Suprapubic skin (tissue), 4 donors: ENCODE measurements around the gene RAB11B.

Experiments used
- CTCF ChIP-seq, 2 donors: fragments of 200-600 bp in 1 of 2; fragments of 450-650 bp in 1 of 2; sonication (generic) in 1 of 2; IDR thresholded peaks; one replicate each; pipeline ENCODE4 v1.5.1; 2016 to 2019; ENCODE audit warnings: antibody characterized with exemption in 2 of 2, mild to moderate bottlenecking in 1 of 2, moderate library complexity in 1 of 2
- EP300 ChIP-seq: sonication (generic); formaldehyde crosslinking; IDR thresholded peaks from one replicate; pipeline ENCODE4 v1.6.1; 2017; ENCODE audit warnings: antibody characterized with exemption
- POLR2A ChIP-seq, 2 donors: fragments of 450-650 bp; IDR thresholded peaks; one replicate each; pipeline ENCODE4 v1.6.1; 2017; ENCODE audit warnings: antibody characterized with exemption in 2 of 2, mild to moderate bottlenecking in 2 of 2, moderate library complexity in 2 of 2
- POLR2AphosphoS5 ChIP-seq, 3 donors: sonication (generic); formaldehyde crosslinking; IDR thresholded peaks; one replicate each; pipeline ENCODE4 v1.6.1; 2017; ENCODE audit warnings: antibody characterized with exemption in 3 of 3

GRCh38 chr19:8342684-8343482 is 47.3 kb upstream of the RAB11B start, which contains the start of gene KANK3:
- TF ChIP-seq CTCF (IDR thresholded peaks at IDR 0.05) (no peak), POLR2AphosphoS5 (IDR thresholded peaks at IDR 0.05) (no peak), EP300 (no peak), POLR2A (IDR thresholded peaks at IDR 0.05) (peak in 1 of 2 donors; percentile 9)
